ENCODE results near the gene SMOC1.

GRCh38 chr14:69968132-69968531 lies 88.9 kb downstream of the SMOC1 start:
- TF ChIP-seq CTCF (IDR thresholded peaks at IDR 0.05; ENCODE audit: low read depth, low read length) (no peak), POLR2A (IDR thresholded peaks at IDR 0.05; ENCODE audit: extremely low read depth, insufficient read length) (no peak)
